Measurements from ENCODE around the gene SPEF1.

Gene SPEF1

DNA sequence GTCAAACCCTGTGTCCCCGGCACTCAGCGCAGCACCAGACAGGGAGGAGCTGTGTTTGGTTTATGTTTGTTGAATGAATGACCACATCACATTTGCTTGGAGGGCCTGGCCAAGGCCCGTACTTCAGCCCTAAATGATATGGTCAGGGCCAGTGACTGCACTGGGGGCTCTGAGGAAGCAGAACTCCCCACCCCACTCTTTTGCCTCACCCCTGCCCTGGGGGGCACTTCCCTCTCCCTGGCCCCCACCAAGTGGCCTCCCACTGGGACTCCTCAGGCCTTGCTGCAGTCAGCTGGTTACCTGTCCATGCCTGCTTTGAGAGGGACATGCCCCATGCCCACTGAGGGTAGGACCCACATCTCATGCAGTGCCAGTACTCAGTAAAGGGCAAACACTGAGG is 16.6 kb downstream of the SPEF1 start:
- no peak overlapping the region for H3K4me3 ChIP-seq (ENCODE audit: low read depth, low read length)
- TF ChIP-seq, protein P1, sequence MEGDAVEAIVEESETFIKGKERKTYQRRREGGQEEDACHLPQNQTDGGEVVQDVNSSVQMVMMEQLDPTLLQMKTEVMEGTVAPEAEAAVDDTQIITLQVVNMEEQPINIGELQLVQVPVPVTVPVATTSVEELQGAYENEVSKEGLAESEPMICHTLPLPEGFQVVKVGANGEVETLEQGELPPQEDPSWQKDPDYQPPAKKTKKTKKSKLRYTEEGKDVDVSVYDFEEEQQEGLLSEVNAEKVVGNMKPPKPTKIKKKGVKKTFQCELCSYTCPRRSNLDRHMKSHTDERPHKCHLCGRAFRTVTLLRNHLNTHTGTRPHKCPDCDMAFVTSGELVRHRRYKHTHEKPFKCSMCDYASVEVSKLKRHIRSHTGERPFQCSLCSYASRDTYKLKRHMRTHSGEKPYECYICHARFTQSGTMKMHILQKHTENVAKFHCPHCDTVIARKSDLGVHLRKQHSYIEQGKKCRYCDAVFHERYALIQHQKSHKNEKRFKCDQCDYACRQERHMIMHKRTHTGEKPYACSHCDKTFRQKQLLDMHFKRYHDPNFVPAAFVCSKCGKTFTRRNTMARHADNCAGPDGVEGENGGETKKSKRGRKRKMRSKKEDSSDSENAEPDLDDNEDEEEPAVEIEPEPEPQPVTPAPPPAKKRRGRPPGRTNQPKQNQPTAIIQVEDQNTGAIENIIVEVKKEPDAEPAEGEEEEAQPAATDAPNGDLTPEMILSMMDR (conservative IDR thresholded peaks at IDR 0.05; ENCODE audit: low read depth, low read length): no peak
- no peak for DNase-seq (ENCODE audit: low read depth)

DNA sequence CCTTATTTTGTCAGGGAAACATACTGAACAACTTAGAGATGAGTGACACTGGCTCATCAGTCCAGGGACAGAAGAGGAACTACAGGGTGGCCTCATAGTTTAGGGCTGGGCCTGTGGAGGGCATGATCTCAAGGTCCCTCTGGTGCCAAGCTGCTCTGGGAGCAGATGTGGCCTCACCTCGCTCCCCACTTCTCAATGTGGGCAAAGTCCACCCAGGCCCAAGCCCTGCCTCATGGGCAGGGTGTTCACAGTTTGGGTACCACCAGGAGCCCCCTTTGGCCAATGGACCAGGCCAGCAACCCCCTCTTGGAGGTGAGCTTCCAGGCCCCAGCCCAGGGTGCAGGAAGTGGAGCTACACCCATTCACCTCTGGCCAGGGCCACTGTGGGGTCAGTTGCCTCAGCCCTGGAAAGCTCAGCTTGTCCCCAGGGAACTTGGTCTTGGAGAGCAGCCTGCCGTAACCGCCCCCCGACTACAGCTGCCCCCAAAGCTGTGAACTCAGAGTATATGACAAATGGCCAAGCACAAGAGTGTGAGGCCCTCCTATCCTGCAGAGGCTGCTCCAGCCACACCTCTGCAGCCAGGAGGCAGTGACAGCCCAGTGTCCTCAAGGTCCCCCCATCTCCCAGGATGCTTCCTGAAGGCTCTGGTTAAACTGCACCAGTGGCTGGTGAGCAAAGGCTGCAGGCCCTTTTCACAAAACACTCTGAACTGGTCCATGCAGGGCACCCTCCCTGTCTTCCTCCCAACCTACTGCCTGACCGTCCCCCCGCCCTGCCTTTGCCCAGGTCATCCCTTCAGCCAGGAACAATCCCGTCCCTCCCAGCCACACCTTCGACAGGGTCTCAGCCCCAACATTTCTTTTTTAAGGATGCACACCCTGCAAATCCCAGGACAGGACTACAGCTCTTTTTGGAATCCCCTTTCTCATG is 17.3 kb downstream of the SPEF1 start:
- no peak overlapping the region for H3K4me3 ChIP-seq (ENCODE audit: low read depth, low read length)
- TF ChIP-seq, protein P1 (conservative IDR thresholded peaks at IDR 0.05; ENCODE audit: low read depth, low read length): no peak
- DNase-seq (ENCODE audit: low read depth): no peak

DNA sequence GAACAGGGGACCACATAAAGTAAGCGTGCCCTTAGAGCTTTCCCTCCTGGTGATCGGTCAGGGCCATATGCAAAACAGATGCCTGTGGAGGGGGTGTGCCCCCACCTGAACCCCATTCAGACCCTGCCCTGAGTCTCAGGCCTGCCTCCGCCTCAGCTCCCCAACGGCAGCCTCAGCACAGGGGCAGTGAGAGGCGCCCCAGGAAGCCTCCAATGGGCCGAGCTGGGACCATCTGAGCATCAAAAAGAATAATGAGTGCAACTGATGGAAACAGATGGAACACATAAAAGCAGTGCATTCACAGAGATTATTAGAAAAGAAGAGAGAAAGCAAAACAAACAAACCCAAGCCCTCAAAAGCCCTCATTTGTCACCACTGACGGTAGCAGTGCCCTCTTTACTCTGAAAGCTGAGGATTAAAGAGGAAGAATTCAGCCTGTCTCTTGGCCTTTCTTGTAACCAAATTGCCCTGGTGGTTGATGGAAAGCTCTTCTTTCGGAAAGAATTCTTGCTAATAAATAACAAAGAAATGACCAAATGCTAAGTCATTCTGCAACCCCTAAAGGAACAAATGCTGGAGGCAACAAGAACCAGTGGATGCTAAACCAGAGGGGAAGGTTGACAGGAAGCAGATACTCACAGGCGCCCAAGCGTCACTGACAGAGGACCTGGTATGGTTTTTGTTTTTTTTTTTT is 20.4 kb downstream of the SPEF1 start:
- no peak overlapping the region for H3K4me3 ChIP-seq (ENCODE audit: low read depth, low read length)
- TF ChIP-seq, protein P1 (conservative IDR thresholded peaks at IDR 0.05; ENCODE audit: low read depth, low read length): no peak
- no peak for DNase-seq (ENCODE audit: low read depth)

DNA sequence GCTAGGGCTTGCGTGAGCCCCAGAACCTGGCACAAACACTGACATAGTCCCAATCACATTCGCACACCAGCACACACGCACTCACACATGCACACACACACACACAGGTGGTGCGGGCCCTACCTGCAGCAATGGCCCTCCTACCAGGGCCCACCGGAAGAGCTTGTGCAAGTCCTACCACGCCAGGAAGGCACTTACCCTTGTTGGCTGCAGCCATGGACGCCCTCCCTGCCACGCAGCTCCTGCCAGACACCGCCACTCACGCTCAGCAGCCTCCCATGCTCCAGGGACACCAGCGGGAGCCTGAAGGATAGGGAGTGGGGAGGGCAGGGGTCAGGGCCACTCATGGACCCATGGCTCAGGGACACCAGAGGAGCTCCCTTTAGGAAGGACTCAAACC is 21.4 kb downstream of the SPEF1 start:
- TF ChIP-seq, protein P1 (conservative IDR thresholded peaks at IDR 0.05; ENCODE audit: low read depth, low read length): no peak
- H3K4me3 ChIP-seq (ENCODE audit: low read depth, low read length): no peak overlapping the region
- no peak for DNase-seq (ENCODE audit: low read depth)

DNA sequence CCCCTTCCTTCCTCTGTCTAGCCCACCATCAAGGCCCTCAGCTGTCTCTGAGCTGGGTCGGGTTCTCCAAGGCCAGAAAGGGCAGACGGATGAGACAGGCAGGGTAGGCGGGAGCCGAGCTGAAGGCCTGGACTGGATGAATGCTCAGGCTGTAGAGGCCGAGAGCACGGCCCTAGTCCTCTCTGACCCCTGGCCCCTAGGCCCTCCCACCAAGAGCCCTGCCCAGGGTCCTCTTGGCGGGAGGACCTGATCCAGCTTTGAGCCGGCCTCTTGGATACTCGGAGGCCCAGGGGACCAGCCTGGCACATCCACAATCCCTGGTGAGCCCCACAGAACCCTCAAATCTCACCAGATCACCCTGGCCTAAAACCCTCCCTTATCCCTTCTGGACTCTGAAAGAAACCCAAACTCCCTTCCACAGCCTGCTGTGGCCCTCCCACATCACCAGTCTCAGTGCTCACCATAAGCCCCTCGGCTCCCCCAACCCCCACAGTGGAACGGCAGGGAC is 21.9 kb downstream of the SPEF1 start:
- no peak overlapping the region for H3K4me3 ChIP-seq (ENCODE audit: low read depth, low read length)
- no peak for DNase-seq (ENCODE audit: low read depth)
- TF ChIP-seq, protein P1 (conservative IDR thresholded peaks at IDR 0.05; ENCODE audit: low read depth, low read length): no peak

DNA sequence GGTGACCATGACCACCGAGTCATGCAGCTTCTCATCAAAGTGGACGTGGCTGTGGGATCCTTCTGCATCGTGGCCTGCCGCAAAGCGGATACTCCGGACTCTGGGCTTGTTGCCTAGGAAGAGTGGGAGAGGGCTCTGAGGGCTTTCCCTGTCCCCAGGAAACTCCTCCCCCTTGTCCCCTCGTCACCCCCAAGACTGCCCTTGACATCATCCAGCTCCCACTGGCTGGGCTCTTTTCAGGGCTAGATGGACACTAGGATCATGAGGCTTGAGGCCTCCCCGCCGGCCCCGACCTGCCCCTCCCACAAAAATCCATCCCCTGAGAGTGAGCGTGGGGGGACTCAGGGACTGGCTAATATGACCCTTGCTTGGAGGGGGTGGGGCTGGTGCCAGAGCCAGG is 22.7 kb downstream of the SPEF1 start:
- TF ChIP-seq, protein P1 (conservative IDR thresholded peaks at IDR 0.05; ENCODE audit: low read depth, low read length): no peak
- no peak overlapping the region for H3K4me3 ChIP-seq (ENCODE audit: low read depth, low read length)
- no peak for DNase-seq (ENCODE audit: low read depth)

Data from choroid plexus epithelial cell (primary cell).